ENCODE results near the gene SPTBN2. TPM values are rescaled to one million over a fixed set of nuclear protein-coding genes. Genes with fewer than 3 reads are reported as not detected.
"Not testable (repeated sequence)": the region's sequence is repeated elsewhere in the genome, so short reads cannot be mapped to it uniquely, and the experiment has no call there.

SPTBN2 gene
- total RNA-seq, 1 donor from 2014 or later = 3.0 TPM

GRCh38 chr11:66641834-66642233 lies 87.2 kb downstream of the SPTBN2 start:
- H3K36me3 Mint-ChIP-seq (ENCODE audit: low read depth) = peaks cover 86% of the 10 kb centered on the region
- H3K9me3 Mint-ChIP-seq = no peaks in the 10 kb centered on the region
- peak overlapping the region; percentile 7 for H3K4me3 Mint-ChIP-seq
- no peaks in the 10 kb centered on the region for H3K27me3 Mint-ChIP-seq
- DNase-seq (no peak), ATAC-seq (ENCODE audit: low read depth) (no peak)
- ChIA-PET CTCF (no interaction called here), POLR2A (interaction anchor here (0.6 to 11.1 kb wide), 2 partner anchors 12 to 20 kb away, joined by 5 to 272 read pairs; partner anchors contain the start of gene RBM14)
- H3K27ac Mint-ChIP-seq = no peak overlapping the region
- peaks cover 88% of the 10 kb centered on the region for H3K4me1 Mint-ChIP-seq
- intact Hi-C loops (cut with micrococcal nuclease) = no loop called here
- TF ChIP-seq, protein P1, sequence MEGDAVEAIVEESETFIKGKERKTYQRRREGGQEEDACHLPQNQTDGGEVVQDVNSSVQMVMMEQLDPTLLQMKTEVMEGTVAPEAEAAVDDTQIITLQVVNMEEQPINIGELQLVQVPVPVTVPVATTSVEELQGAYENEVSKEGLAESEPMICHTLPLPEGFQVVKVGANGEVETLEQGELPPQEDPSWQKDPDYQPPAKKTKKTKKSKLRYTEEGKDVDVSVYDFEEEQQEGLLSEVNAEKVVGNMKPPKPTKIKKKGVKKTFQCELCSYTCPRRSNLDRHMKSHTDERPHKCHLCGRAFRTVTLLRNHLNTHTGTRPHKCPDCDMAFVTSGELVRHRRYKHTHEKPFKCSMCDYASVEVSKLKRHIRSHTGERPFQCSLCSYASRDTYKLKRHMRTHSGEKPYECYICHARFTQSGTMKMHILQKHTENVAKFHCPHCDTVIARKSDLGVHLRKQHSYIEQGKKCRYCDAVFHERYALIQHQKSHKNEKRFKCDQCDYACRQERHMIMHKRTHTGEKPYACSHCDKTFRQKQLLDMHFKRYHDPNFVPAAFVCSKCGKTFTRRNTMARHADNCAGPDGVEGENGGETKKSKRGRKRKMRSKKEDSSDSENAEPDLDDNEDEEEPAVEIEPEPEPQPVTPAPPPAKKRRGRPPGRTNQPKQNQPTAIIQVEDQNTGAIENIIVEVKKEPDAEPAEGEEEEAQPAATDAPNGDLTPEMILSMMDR (IDR thresholded peaks at IDR 0.05) = no peak

GRCh38 chr11:66639814-66640340 lies 89.1 kb downstream of the SPTBN2 start:
- Mint-ChIP-seq H3K36me3 (ENCODE audit: low read depth) (peaks cover 69% of the 10 kb centered on the region), H3K27ac (peak overlapping the region; percentile 98), H3K4me3 (peak overlapping the region; percentile 99), H3K4me1 (peaks cover 75% of the 10 kb centered on the region)
- H3K27me3 Mint-ChIP-seq; H3K9me3 Mint-ChIP-seq; ATAC-seq (ENCODE audit: low read depth); DNase-seq: not testable (repeated sequence)
- intact Hi-C loops (cut with micrococcal nuclease) = loop anchor here (2.0 kb wide), 1 partner anchor 19 kb away; no protein-coding TSS in a partner anchor
- POLR2A ChIA-PET = interaction anchor here (0.9 to 11.1 kb wide), 7 partner anchors 18 to 203 kb away, joined by 3 to 272 read pairs (median 17); partner anchors contain the start of genes ACTN3, RBM14, RBM4B and ZDHHC24
- CTCF ChIA-PET = interaction anchor here (4.3 kb wide), 1 partner anchor 38 kb away, joined by 29 read pairs; the partner anchor contains the start of gene RBM4B

DNA sequence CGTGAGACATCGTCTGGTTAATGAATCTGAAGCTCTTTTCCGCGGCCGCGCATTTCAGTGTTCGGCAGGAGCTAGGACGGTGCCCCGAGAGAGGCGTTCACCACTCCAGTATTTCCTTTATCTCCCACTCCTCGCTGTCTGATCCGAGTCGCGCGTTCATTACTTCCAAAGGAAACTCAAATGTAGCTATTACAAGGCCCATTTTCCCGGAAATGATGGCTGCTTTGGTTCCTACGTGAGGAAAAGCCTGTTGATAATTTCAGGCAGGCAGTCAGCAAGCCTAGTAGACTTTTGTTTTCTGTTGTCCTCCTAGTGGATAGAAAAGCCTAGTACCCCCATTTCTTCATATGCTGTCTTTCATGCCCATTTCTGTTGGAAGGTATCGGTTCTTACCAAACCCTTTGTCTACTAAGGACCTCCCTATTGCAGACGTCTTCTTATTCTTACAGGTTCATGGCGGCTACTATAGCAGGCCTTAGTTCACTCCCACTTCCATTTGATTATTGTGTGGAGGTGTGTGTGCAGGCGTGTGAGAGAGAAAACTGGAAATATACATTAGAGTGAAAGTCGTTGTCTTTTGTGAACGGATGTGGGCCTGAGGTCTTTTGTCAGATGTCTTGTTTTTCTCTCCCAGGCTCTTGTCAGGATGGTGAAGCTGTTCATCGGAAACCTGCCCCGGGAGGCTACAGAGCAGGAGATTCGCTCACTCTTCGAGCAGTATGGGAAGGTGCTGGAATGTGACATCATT lies 89.8 kb downstream of the SPTBN2 start:
- H3K27me3 Mint-ChIP-seq = no peaks in the 10 kb centered on the region
- H3K36me3 Mint-ChIP-seq (ENCODE audit: low read depth) = peaks cover 69% of the 10 kb centered on the region
- CTCF ChIA-PET = interaction anchor here (0.8 to 4.3 kb wide), 8 partner anchors 17 to 159 kb away, joined by 3 to 29 read pairs (median 4); partner anchors contain the start of genes CCDC87, CCS, DPP3 and RBM14
- H3K4me3 Mint-ChIP-seq = peak overlapping the region; percentile 99
- POLR2A ChIA-PET = interaction anchor here (0.6 to 11.1 kb wide), 22 partner anchors 8 to 320 kb away, joined by 3 to 272 read pairs (median 7); partner anchors contain the start of genes ACTN3, CCDC87, CCS and RBM14
- H3K4me1 Mint-ChIP-seq = peaks cover 73% of the 10 kb centered on the region
- ATAC-seq (ENCODE audit: low read depth) (no peak), DNase-seq (no peak)
- H3K27ac Mint-ChIP-seq = peak overlapping the region; percentile 98
- TF ChIP-seq, protein P1 (IDR thresholded peaks at IDR 0.05) = no peak
- no peaks in the 10 kb centered on the region for H3K9me3 Mint-ChIP-seq
- intact Hi-C loops (cut with micrococcal nuclease) = loop anchor here (2.0 kb wide), 1 partner anchor 20 kb away; no protein-coding TSS in a partner anchor

DNA sequence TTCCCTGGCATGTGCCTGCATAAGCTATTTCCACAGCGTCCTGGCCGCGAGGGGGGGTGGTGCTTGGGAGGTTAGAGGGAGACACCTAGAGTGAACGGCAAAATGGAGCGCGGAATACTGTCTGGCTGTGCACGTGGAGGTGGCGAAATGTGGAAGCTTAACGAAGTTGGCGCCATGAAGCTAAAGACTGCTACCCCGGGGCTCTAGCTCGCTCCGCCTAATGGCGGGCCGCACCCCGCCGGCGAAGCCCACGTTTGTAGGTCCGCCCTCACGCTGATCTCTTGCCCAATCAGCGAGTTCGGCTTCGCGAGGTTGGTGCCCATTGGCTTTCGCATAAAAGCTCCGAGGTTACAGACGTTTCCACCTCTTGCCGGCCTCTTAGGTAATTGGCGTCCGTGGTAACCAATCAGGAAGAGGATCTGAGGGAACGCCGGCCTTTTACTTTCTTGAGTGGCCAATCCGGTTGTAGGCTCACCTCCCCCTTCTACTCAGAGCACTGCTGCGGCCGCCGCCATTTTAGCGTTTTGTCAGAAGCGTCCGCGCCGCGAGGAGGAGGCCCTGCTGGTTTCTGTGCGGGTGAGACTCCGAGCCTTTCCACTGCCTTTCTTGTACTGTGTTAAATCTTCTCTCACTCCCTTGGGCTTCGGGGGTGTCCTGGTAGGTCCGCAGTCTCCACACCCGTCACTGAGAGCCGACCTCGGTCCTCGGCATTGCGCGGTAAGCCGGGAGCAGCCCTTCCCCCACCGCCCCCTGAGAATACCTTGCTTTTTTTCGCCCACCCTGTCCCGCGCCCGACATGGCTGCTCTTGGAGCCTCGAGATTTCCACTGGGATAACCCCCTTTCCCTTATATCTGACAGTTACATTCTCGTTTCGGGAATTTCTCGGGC lies 90.6 kb downstream of the SPTBN2 start, which contains the start of gene RBM4:
TSS of gene RBM4 (plus strand) at position 527 of the 889 bp plus-strand sequence. CDS start 1,009 bp downstream, outside the sequence.
- intact Hi-C loops (cut with micrococcal nuclease) = loop anchor here (1.0 to 2.0 kb wide), 7 partner anchors 20 to 92 kb away; partner anchors contain the start of genes ACTN3, CCDC87, CCS and RBM14
- Mint-ChIP-seq H3K9me3 (no peaks in the 10 kb centered on the region), H3K36me3 (ENCODE audit: low read depth) (peaks cover 63% of the 10 kb centered on the region), H3K27ac (peak within 1 kb of the TSS; percentile 98), H3K4me1 (peaks cover 67% of the 10 kb centered on the region), H3K4me3 (peak within 1 kb of the TSS; percentile 99), H3K27me3 (no peaks in the 10 kb centered on the region)
- ATAC-seq (ENCODE audit: low read depth) (peak; percentile 95), DNase-seq (peak; percentile 78)
- ChIA-PET CTCF (interaction anchor here (0.6 to 4.3 kb wide), 15 partner anchors 17 to 200 kb away, joined by 3 to 29 read pairs (median 4); partner anchors contain the start of genes CCDC87, CCS, DPP3 and MRPL11), POLR2A (interaction anchor here (0.6 to 11.1 kb wide), 32 partner anchors 8 to 748 kb away, joined by 3 to 272 read pairs (median 6); partner anchors contain the start of genes ACTN3, CCDC85B, CCDC87 and CCS)
- TF ChIP-seq, protein P1 (IDR thresholded peaks at IDR 0.05) = no peak
